ENCODE results near the gene PTPRD.

DNA sequence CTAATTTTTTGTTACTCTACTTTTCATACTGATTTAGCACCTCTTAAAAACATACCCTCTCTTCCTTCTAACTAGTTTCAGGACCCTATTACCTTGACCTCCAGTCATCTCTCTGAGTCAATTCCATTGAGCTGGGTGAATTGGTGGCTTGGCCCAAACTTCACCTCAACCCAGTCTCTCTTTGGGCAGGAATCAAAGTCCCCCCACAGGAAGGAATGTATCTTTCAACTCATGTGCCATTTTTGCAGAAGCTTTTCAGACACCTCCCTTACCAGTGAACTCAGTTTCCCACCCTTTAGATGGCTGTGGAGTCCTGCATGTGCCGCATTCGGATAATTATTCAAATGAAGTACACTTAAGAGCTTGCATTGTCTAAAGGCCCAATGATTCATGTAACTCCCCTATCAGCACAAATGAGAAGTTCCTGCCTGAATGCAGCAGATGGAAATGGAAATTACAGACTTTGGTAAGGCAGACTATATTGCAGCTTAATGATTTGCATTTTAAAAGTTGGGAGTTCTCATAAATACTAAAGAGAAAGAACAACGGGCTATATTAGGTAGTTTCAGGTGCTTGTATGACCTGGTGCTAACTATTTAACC is 693.5 kb downstream of the PTPRD start:
- TF ChIP-seq CTCF (IDR thresholded peaks at IDR 0.05) (no peak), POLR2A (IDR thresholded peaks at IDR 0.05) (no peak)

All from Peyer's patch (tissue), 4 donors.